Posterior cingulate gyrus (tissue), 11 donors: ENCODE data around the gene C1orf159.
"Not testable (repeated sequence)": the region's sequence is repeated elsewhere in the genome, so short reads cannot be mapped to it uniquely, and the experiment has no call there.

Experiments used
- DNase-seq, 10 donors: peaks; one replicate each; pipeline versions ENCODE4 v3.0.0 to v3.0.0-alpha.2; 2020 to 2021; ENCODE audit warnings: mixed read lengths in 3 of 10
- intact Hi-C: fragments of 100-400 bp; cut with DNase I; formaldehyde crosslinking; loops from one replicate; pipeline ENCODE4 v1.15.1; 2023

The C1orf159 gene

DNA sequence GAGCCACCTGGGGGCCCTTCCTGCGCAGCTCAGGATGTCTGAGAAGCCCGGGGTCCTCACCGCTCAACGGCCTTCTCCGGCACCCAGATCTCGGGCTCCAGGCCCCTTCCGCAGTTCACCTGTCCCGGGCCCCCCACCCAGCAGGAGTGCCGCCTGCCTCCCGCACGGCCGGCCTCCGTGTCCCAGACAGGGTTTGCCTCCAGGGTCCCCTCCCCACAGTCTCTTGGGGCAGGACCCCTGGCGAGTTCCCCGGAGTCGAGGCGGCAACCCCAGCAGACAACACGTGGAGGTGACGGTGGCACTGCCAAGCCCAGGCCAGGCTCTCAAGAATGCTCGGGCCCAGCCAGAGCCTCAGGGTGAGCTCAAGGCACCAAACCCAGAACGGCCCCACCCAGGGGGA lies 35.4 kb upstream of the C1orf159 start:
- intact Hi-C loops: no loop called here

GRCh38 chr1:1150100-1150499 lies 34.2 kb upstream of the C1orf159 start:
- intact Hi-C loops: no loop called here
- DNase-seq: no peak

More for the DNA sequence above, 35.4 kb upstream of the C1orf159 start:
- DNase-seq: no peak

- intact Hi-C loops: loop anchor here (10.0 kb wide), 1 partner anchor 45 kb away; no protein-coding TSS in a partner anchor
- no peak for DNase-seq
Observed at GRCh38 chr1:1149416-1149815, 33.5 kb upstream of the C1orf159 start.

DNA sequence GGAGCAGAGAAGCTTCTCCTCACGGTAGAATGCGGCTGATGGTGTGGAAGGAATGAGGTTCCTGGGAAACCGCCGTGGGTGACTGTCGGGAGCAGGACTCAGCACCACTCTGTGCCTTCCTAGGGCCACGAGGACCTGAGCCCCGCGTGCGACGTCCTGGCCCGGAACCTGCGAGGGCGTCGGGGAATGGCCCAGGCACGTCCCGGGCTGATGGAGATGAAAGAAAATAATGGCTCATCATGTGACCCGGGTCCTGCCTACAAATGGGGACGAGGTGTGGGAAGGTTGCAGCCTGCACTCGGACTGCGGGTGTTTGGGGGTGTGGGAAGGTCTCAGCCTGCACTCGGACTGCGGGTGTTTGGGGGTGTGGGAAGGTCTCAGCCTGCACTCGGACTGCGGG lies 32.7 kb upstream of the C1orf159 start:
- no peak for DNase-seq
- intact Hi-C loops: loop anchor here (10.0 kb wide), 1 partner anchor 46 kb away; no protein-coding TSS in a partner anchor

DNA sequence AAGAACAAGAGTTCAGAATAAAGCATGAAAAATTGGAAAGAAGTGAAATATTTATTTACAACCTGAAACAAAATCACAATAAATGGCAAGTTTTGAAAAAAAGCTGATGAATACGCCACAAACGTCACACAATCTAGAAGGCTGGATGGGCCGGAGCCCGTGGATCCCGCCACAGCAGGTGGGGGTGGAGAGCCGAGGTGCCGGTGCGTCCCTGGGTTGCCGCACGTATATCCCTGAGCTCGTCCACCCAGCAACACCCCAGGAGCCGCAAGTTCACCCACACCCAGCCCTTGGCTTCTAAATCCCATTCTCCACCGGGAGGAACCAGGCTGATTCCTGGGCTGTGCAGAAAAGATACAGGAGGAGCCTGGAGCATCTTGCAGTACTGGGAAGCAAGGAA lies 32.2 kb upstream of the C1orf159 start:
- DNase-seq: no peak
- intact Hi-C loops: loop anchor here (10.0 kb wide), 1 partner anchor 47 kb away; no protein-coding TSS in a partner anchor

DNA sequence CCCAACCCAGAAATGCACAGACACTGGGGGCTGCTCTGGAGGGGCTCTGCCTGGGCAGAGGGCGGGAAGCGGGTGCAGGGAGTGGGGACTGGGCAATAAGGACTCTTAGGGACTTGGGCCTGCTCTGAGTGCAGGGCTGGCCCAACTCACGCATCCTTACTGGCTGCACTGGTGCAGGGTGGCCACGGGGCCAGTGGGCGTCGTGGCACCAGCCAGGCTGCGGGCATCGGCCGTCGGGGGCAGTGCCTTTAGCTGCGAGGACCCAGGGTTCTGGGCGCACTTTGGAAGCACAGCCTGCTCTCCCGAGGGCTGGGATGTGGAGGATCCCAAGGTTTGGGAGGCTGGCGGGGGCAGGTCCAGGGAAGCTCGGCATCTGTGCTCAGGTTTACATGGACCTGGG lies 30.7 kb upstream of the C1orf159 start:
- intact Hi-C loops: loop anchor here (10.0 kb wide), 1 partner anchor 48 kb away; no protein-coding TSS in a partner anchor
- no peak for DNase-seq

DNA sequence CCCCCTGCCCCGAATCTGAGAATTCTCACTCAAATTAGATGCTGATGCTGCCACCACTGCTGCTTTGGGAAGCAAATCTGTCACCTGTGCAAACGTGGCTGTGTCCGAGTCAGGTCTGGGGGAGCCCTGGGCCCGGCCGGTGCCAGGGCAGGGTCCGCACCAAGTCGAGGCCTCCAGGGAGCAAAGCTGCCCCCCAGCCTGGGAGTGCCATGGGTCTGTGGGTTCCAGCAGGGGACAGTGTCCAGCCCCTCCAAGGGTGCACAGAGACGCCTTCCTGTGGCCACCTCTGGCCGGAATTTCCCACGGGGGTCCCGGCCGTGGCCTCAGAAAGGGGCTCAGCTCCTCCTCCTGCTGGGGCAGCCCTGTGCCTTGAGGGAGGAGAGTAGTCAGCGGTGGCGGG lies 30.1 kb upstream of the C1orf159 start:
- intact Hi-C loops: loop anchor here (10.0 kb wide), 1 partner anchor 49 kb away; no protein-coding TSS in a partner anchor
- DNase-seq: no peak

DNA sequence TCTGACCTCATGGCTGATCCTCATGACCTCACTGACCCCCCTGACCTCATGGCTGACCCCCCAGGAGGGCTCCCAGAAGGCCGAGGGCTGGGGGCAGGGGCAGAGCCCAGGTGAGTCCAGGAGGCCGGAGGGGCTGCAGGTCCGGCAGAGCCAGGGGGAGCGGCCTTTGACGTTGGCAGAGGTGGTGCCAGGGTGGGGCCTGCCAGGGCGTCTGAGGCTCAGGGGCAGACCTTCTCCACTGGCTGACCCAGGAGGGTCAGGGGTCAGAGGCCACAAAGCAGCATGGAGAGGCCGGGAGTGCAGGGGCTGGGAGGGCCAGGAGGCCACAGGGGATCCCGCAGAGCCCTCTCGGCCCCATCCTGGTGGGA lies 29.6 kb upstream of the C1orf159 start:
- intact Hi-C loops: loop anchor here (10.0 kb wide), 1 partner anchor 49 kb away; no protein-coding TSS in a partner anchor

DNA sequence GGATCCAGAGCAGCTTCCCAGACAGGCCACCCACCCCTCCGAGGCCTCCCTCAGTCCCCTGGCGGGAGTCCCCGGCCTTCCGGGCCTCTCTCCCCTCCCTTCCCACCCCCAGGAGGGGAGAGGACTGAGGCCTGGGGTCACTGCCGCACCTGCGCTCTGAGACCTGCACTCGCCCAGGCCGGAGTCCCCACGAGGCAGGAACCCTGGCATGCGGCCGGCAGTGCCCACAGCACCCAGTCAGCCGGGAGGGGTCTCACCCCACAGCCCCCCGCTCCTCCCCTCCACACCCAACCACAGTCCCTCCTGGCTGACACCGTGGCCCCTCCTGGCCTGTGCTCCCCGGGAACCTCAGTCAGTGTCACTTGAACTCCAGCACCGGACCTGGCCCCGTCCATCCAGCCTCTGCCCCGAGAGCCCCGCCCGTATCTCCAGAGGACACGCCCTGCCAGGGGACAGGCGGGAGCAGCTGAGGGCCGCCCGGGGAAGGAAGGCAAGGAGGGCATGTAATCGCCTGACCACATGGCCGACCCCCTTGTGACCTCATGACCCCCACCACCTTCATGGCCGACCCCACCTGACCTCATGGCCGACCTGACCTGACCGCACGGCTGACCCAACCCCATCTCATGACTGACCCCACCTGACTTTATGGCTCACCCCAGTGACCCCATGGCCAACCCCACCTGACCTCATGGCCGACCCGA lies 29.1 kb upstream of the C1orf159 start:
- intact Hi-C loops: loop anchor here (10.0 kb wide), 1 partner anchor 50 kb away; no protein-coding TSS in a partner anchor
- no peak for DNase-seq

More for the DNA sequence above, 29.6 kb upstream of the C1orf159 start:
- DNase-seq: no peak

GRCh38 chr1:1144122-1144842 lies 28.4 kb upstream of the C1orf159 start:
- DNase-seq: no peak
- intact Hi-C loops: loop anchor here (10.0 kb wide), 1 partner anchor 51 kb away; no protein-coding TSS in a partner anchor

DNA sequence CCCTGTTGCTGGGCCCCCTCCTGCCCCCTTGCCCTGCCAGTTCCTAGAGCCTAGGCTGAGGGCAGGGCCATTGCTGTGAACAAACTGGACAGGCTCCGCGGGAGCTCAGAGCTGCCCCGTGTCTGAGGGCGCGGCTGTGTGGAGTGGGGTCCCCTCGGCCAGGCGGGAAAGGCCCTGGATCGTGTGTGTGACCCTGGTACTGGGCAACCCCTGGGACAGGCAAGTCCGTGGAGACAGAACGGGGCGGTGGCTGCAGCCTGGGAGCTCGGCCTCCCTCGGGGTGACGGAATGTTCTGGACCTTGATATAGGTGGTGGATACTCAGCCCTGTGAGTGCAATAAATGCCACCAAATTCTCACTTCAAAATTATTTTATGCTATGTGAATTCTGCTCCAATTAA lies 27.7 kb upstream of the C1orf159 start:
- DNase-seq: no peak
- intact Hi-C loops: loop anchor here (10.0 kb wide), 1 partner anchor 51 kb away; no protein-coding TSS in a partner anchor

DNA sequence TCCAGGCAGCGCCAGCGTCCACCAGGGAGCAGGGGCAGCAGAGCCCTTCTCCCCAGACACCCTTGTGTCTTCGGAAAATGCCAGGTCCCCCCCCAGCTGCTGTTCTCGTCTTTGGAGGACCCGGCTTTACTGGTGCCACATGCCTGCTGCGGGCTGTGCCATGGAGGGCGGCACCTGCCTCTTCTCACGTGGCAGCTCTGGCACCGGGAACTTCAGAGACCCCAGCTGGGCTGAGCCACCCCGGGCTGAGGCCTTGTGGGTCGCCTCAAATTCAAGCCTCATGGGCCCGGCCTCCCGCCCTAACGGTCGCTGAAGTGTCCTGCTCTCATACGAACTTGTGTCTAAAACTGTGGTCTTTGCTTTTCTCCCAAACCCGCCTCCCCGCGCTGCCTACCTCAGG lies 27.0 kb upstream of the C1orf159 start:
- no peak for DNase-seq
- intact Hi-C loops: loop anchor here (10.0 kb wide), 1 partner anchor 52 kb away; no protein-coding TSS in a partner anchor

GRCh38 chr1:1142352-1142751 lies 26.5 kb upstream of the C1orf159 start:
- DNase-seq: not testable (repeated sequence)
- intact Hi-C loops: loop anchor here (10.0 kb wide), 1 partner anchor 52 kb away; no protein-coding TSS in a partner anchor

- DNase-seq: no peak
- intact Hi-C loops: loop anchor here (10.0 kb wide), 1 partner anchor 53 kb away; no protein-coding TSS in a partner anchor
Observed at GRCh38 chr1:1141911-1142250, 26.0 kb upstream of the C1orf159 start.

DNA sequence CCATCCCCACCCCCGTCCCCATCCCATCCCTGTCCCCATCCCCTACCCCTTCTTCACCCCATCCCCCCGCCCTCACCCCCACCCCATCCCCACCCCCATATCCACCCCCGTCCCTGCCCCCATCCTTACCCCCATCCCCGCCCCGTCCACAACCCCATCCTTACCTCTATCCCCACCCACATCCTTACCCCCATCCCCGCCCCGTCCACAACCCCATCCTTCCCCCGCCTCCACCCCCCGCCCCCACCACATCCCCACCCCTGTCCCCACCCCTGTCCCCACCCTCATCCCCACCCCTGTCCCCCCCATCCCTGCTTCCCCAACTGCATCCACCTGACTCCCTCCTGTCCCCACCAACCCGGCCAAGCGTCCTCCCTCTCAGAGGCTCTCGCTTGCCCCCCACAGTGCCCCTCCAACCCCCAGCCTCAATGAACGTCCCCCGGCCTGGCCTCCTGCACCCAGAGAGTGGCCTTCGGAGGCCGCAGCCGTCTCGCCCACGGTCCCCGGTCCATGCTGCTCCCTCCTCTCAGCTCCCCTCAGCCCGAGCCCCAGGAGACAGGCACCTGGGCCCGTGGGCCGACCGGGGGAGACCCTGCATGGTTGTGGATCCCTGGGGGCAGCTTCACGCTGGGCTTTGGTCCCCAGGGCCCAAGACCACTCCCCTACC lies 25.5 kb upstream of the C1orf159 start:
- DNase-seq: no peak
- intact Hi-C loops: loop anchor here (10.0 kb wide), 1 partner anchor 53 kb away; no protein-coding TSS in a partner anchor

DNA sequence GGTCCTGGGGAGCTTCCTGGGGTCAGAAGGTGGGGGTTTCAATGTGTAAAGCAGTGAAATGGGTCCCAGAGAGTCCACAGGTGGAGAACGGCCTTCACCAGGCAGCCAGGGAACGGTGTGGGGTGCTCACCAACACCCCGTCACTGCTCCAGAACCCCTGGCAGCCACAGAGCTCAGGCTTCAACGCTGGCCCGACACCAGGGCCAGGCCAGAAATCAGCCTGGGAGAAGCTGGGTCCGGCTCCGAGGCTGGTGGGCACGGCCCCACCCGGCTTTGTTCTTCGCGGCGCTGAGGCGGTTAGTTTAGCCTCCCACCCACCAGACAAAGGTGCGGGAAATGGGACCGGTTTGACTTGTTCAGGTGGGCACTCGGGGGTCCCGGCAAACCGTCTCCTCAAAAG lies 24.8 kb upstream of the C1orf159 start:
- DNase-seq: no peak
- intact Hi-C loops: loop anchor here (10.0 kb wide), 1 partner anchor 54 kb away; no protein-coding TSS in a partner anchor

GRCh38 chr1:1137256-1138045 lies 21.6 kb upstream of the C1orf159 start:
- intact Hi-C loops: no loop called here
- DNase-seq: no peak

- intact Hi-C loops: no loop called here
- no peak for DNase-seq
Observed at GRCh38 chr1:1136547-1137230, 20.8 kb upstream of the C1orf159 start.
